Inflammatory macrophage treated with lipopolysaccharide for 1 hour (primary cell): ENCODE data around the gene C5AR2.
A peak's percentile ranks its signal among the peaks of the same experiment; 100 is the strongest.

ENCODE experiments used
- DNase-seq, 2 donors: peaks; one replicate each; pipeline ENCODE4 v3.0.0-alpha.2; 2020 to 2022

The C5AR2 gene

DNA sequence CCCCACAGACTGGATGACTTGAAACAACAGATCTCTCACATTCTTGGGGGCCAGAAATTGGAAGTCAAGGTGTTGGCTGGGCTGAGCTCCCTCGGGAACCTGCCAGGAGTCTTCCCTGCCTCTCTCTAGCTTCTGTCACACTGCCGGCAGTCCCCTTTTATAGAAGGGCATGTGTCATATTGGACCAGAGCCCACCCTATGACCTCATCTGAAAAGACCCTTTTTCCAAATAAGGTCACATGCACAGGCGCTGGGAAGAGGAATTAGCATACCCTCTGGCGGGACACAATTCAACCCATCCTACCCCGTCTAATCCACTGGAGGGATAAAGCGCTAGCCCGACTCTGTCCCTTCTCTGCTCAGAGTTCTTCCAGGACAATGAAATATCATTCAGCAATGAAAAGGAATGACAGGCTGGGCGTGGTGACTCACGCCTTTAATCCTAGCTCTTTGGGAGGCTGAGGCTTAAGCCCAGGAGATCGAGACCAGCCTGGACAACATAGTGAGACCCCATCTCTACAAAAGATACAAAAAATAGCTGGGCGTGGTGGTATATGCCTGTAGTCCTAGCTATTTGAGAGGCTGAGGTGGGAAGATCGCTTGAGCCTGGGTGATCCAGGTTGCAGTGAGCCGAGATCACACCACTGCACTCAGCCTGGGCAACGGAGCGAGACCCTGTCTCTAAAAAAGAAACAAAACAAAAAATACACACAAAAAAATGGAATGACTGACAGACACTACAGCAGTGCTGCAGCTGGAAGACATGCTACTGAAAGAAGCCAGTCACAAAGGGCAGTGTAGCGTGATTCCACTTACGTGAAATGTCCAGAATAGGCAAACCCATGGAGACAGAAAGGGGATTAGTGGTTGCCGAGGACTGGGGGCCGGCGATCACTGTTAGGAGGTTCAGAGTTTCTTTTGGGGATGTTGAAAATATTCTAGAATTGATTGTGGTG is 58.8 kb downstream of the C5AR2 start:
- no peak for DNase-seq

- DNase-seq, result peak; percentile 57 to 94
Measured at GRCh38 chr19:47391510-47392223, 59.7 kb downstream of the C5AR2 start.
